Endothelial cell of umbilical vein (primary cell): Measurements from ENCODE around the gene ODAD4. TPM values are rescaled to one million over a fixed set of nuclear protein-coding genes. Genes with fewer than 3 reads are reported as not detected.

Experiments used
- BruUV-seq: library from RNA; stranded (reverse); fragments of 400-500 nt; replicated peaks from 2 replicates; lab custom pipeline; 2021; lab: Mats Ljungman, UMichigan
- CTCF ChIA-PET: fragments of 300-600, 350-600 bp; sonication (Branson Sonifier 250); formaldehyde crosslinking; loops from one replicate; lab custom pipeline; 2021; ENCODE audit warnings: antibody characterized with exemption, inconsistent platforms; lab: Charles Lee
- POLR2A ChIA-PET: fragments of 300-600, 350-600 bp; sonication (Branson Sonifier 250); formaldehyde crosslinking; loops from one replicate; lab custom pipeline; 2021; ENCODE audit warnings: antibody characterized with exemption, inconsistent platforms; lab: Charles Lee
- DNase-seq: peaks from one replicate; pipeline ENCODE4 v3.0.0-alpha.2; 2011; ENCODE audit warnings: low read depth, low spot score
- FAIRE-seq: peaks from 2 replicates; lab custom pipeline; 2011; peaks lifted over from hg19 to GRCh38; lab: Jason Lieb, UNC
- H2AFZ ChIP-seq: 2 replicates; pipeline ENCODE4 v1.6.0; 2012; ENCODE audit warnings: low read depth, low read length, control low read depth, inconsistent platforms
- H3K27ac ChIP-seq: 2 replicates; pipeline ENCODE4 v1.5.1; 2011; ENCODE audit warnings: low read depth, mild to moderate bottlenecking, control low read depth, low read length, moderate library complexity; ENCODE audit not compliant: insufficient read depth
- H3K27me3 ChIP-seq, 2 experiments: 2 replicates each; pipeline versions ENCODE4 v1.6.0 to v1.6.1; 2011; ENCODE audit warnings: low read length in 2 of 2, mixed read lengths in 1 of 2; ENCODE audit not compliant: control insufficient read depth in 2 of 2, insufficient read depth in 2 of 2
- H3K36me3 ChIP-seq, 2 experiments: 2 replicates in 1 of 2; 3 replicates in 1 of 2; pipeline ENCODE4 v1.5.1; 2011; ENCODE audit warnings: low read length in 2 of 2, mild to moderate bottlenecking in 1 of 2, moderate library complexity in 1 of 2; ENCODE audit not compliant: control insufficient read depth in 2 of 2, insufficient read depth in 2 of 2; ENCODE audit errors: extremely low read depth in 1 of 2
- H3K4me1 ChIP-seq: 3 replicates; pipeline ENCODE4 v1.5.1; 2011; ENCODE audit warnings: mild to moderate bottlenecking, low read length; ENCODE audit not compliant: control insufficient read depth, insufficient read depth; ENCODE audit errors: extremely low read depth
- H3K4me2 ChIP-seq: 2 replicates; pipeline ENCODE4 v1.6.1; 2011; ENCODE audit warnings: low read length, control low read depth, mixed read lengths; ENCODE audit not compliant: insufficient read depth
- H3K4me3 ChIP-seq, 3 experiments: fragments of 200-600 bp in 1 of 3; sonication (generic), shearing (Covaris generic) in 1 of 3; replicated peaks in 1 of 3; 2 replicates each; pipeline ENCODE4 v1.5.1; 2011 to 2016; ENCODE audit warnings: control low read depth in 3 of 3, low read length in 3 of 3, mild to moderate bottlenecking in 2 of 3, inconsistent platforms in 1 of 3, low read depth in 1 of 3, moderate library complexity in 1 of 3; ENCODE audit not compliant: insufficient read depth in 1 of 3
- H3K79me2 ChIP-seq: 2 replicates; pipeline ENCODE4 v1.6.0; 2012; ENCODE audit warnings: low read length, inconsistent platforms; ENCODE audit not compliant: control insufficient read depth, insufficient read depth
- H3K9ac ChIP-seq: replicated peaks from 2 replicates; pipeline ENCODE3; 2011; ENCODE audit warnings: low read length, control low read depth; ENCODE audit not compliant: insufficient read depth; ENCODE audit errors: extremely low read depth
- H3K9me1 ChIP-seq: replicated peaks from 3 replicates; pipeline ENCODE4 v1.6.0; 2011; ENCODE audit warnings: mild to moderate bottlenecking, low read length; ENCODE audit not compliant: control insufficient read depth, insufficient read depth; ENCODE audit errors: extremely low read depth
- H3K9me3 ChIP-seq: replicated peaks from 2 replicates; pipeline ENCODE4 v1.5.1; 2012; ENCODE audit warnings: low read length, inconsistent platforms; ENCODE audit not compliant: control insufficient read depth, insufficient read depth
- H4K20me1 ChIP-seq: replicated peaks from 2 replicates; pipeline ENCODE3; 2011; ENCODE audit warnings: mild to moderate bottlenecking, low read length; ENCODE audit not compliant: control insufficient read depth, insufficient read depth; ENCODE audit errors: extremely low read depth
- EZH2 ChIP-seq: IDR thresholded peaks from 2 replicates; pipeline ENCODE4 v1.6.1; 2012; ENCODE audit warnings: borderline replicate concordance, low read depth, mild to moderate bottlenecking, moderate library complexity, low read length, inconsistent platforms; ENCODE audit not compliant: severe bottlenecking
- FOS ChIP-seq: IDR thresholded peaks from 2 replicates; pipeline ENCODE4 v1.6.1; 2011; ENCODE audit warnings: mild to moderate bottlenecking, low read length, moderate library complexity, borderline replicate concordance; ENCODE audit not compliant: insufficient read depth
- GATA2 ChIP-seq: IDR thresholded peaks from 2 replicates; pipeline ENCODE4 v1.7.0; 2011; ENCODE audit warnings: low read depth, mild to moderate bottlenecking, moderate library complexity, mixed read lengths, low read length; ENCODE audit not compliant: insufficient read length, insufficient read depth
- JUN ChIP-seq: IDR thresholded peaks from 2 replicates; pipeline ENCODE4 v1.6.1; 2011; ENCODE audit warnings: borderline replicate concordance, low read depth; ENCODE audit not compliant: insufficient read length, insufficient read depth
- MYC ChIP-seq: IDR thresholded peaks from one replicate; pipeline ENCODE4 v1.6.1; 2011; ENCODE audit warnings: mild to moderate bottlenecking, low read depth, low read length
- POLR2A ChIP-seq: IDR thresholded peaks from 2 replicates; pipeline ENCODE4 v1.6.1; 2012; ENCODE audit warnings: low read depth, mild to moderate bottlenecking, control low read depth, low read length
- POLR2AphosphoS5 ChIP-seq: IDR thresholded peaks from 2 replicates; pipeline ENCODE4 v1.6.1; 2012; ENCODE audit warnings: low read depth, mild to moderate bottlenecking, control low read depth, low read length, moderate library complexity; ENCODE audit not compliant: insufficient read depth
- dilution Hi-C: fragments of 300-500 bp; cut with MboI; formaldehyde crosslinking; loops from one replicate; pipeline ENCODE4 v1.15.0; 2019; ENCODE audit warnings: low sequenced_read_pairs; ENCODE audit not compliant: extremely low pct_ligation_motif_present
- intact Hi-C: fragments of 100-400 bp; cut with micrococcal nuclease; formaldehyde crosslinking; loops from one replicate; pipeline ENCODE4 v1.10.0; 2022
- polyA plus RNA-seq, 4 experiments: library from polyadenylated mRNA; depleted of rRNA in 3 of 4; stranded (reverse) in 3 of 4; unstranded in 1 of 4; fragments of >200 nt; gene quantifications; 2 replicates each; pipeline versions ENCODE4 v1.2.1 to v1.2.3, GENCODE V29; 2011 to 2012; ENCODE audit warnings: missing spikeins in 1 of 4
- total RNA-seq: library from RNA; stranded (reverse); gene quantifications from 2 replicates; pipeline ENCODE4 v1.2.3, GENCODE V29; 2021
- TF ChIP-seq, protein P1 (sequence below): IDR thresholded peaks from 2 replicates; pipeline ENCODE4 v1.6.1; 2011; ENCODE audit not compliant: insufficient read depth, insufficient read length
- TF ChIP-seq, protein P2 (sequence below), 2 donors: IDR thresholded peaks; 1 replicate in 1 of 2; 2 replicates in 1 of 2; pipeline ENCODE4 v1.5.1; 2011; ENCODE audit warnings: low read length in 2 of 2, mild to moderate bottlenecking in 2 of 2, moderate library complexity in 2 of 2, control low read depth in 1 of 2, inconsistent platforms in 1 of 2, low read depth in 1 of 2; ENCODE audit not compliant: insufficient read depth in 1 of 2; ENCODE audit errors: extremely low read depth in 1 of 2

ODAD4 gene
- total and polyA plus RNA-seq, 2 donors (not counting 3 experiments of a cell fraction or from before 2014, with no cell fraction given): 0.19 to 1.0 TPM

DNA sequence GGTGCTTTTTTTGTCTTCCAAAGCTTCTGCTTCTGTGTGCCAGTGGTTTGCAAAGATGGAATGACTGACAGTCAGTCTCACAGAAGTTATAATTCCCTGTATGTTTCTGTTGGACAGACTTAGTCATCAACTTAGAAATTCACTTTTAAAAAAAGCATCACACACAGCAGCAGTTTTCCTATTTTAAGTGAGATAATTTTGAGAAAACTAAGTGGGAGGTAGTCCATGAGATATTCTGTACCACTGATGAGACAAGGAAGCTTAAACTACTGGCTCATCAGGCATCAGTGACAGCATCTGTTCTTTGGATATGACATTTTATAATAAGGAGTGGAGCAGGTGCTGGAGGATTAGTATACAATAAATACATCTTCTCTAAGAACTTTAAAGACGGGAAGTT is 56.2 kb downstream of the ODAD4 start:
- TF ChIP-seq, protein P1, sequence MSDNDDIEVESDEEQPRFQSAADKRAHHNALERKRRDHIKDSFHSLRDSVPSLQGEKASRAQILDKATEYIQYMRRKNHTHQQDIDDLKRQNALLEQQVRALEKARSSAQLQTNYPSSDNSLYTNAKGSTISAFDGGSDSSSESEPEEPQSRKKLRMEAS: no peak
- TF ChIP-seq GATA2: no peak
- TF ChIP-seq JUN: no peak
- TF ChIP-seq EZH2: no peak
- no peak for TF ChIP-seq POLR2A
- TF ChIP-seq MYC: no peak
- TF ChIP-seq, protein P2, sequence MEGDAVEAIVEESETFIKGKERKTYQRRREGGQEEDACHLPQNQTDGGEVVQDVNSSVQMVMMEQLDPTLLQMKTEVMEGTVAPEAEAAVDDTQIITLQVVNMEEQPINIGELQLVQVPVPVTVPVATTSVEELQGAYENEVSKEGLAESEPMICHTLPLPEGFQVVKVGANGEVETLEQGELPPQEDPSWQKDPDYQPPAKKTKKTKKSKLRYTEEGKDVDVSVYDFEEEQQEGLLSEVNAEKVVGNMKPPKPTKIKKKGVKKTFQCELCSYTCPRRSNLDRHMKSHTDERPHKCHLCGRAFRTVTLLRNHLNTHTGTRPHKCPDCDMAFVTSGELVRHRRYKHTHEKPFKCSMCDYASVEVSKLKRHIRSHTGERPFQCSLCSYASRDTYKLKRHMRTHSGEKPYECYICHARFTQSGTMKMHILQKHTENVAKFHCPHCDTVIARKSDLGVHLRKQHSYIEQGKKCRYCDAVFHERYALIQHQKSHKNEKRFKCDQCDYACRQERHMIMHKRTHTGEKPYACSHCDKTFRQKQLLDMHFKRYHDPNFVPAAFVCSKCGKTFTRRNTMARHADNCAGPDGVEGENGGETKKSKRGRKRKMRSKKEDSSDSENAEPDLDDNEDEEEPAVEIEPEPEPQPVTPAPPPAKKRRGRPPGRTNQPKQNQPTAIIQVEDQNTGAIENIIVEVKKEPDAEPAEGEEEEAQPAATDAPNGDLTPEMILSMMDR (IDR thresholded peaks at IDR 0.05; ENCODE audit: extremely low read depth in 1 of 2, insufficient read depth in 1 of 2, low read depth in 1 of 2, low read length in 2 of 2): no peak
- no peak for TF ChIP-seq POLR2AphosphoS5
- no peak for TF ChIP-seq FOS
- FAIRE-seq (no peak), DNase-seq (no peak)
- Histone ChIP-seq H3K4me3 (no peak overlapping the region), H3K9me3 (no peaks in the 10 kb centered on the region), H3K9me1 (no peaks in the 10 kb centered on the region), H2AFZ (no peak overlapping the region), H3K4me1 (no peaks in the 10 kb centered on the region), H3K79me2 (no peaks in the 10 kb centered on the region), H3K27me3 (no peaks in the 10 kb centered on the region), H4K20me1 (no peaks in the 10 kb centered on the region), H3K27ac (no peak overlapping the region), H3K36me3 (peaks cover 31 to 46% of the 10 kb centered on the region in 2 experiments), H3K9ac (no peak overlapping the region), H3K4me2 (no peak overlapping the region)
- BruUV-seq: no TSS peak
- intact Hi-C loops: no loop called here
- POLR2A ChIA-PET: no interaction called here
- dilution Hi-C loops: no loop called here
- CTCF ChIA-PET: interaction anchor here (1.7 kb wide), 1 partner anchor 115 kb away, joined by 3 read pairs; no protein-coding TSS in a partner anchor
